ENCODE data around the gene ATP1A4. TPM values are rescaled to one million over a fixed set of nuclear protein-coding genes. Genes with fewer than 3 reads are reported as not detected.

ATP1A4 gene
- total RNA-seq, 2 experiments from 2014 or later = not detected

DNA sequence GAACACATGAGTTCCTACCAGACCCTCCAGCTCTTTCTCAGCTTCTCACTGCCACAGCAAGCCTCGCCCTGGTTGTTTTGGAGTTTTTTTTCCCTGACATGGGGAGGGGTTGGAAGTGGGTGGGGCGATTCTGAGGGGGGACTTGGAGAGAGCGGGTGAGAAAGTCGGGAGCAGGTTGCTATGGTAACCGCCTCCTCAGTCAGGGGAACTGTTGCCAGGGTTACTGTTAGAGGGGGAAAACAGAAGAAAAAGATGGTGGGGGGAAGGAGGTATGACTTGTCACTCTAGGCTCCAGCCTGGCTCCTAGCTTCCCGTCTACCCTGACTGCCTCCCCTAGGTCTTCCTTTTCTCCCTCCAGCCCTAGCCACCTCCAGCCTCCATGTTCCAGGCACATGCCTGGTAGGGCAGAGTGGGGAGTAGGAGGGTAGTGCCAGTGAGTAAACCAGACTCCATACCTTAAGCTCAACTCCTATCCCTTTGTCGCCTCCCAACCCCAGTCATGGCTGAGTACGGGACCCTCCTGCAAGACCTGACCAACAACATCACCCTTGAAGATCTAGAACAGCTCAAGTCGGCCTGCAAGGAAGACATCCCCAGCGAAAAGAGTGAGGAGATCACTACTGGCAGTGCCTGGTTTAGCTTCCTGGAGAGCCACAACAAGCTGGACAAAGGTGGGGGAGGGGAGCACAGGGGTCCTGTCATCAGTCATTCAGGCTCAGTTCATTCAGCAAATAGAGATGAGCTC lies 59.8 kb downstream of the ATP1A4 start:
- CTCF ChIA-PET = interaction anchor here (1.3 kb wide), 1 partner anchor 18 kb away, joined by 3 read pairs; no protein-coding TSS in a partner anchor
- POLR2A ChIA-PET = interaction anchor here (0.7 kb wide), 1 partner anchor 8 kb away, joined by 3 read pairs; no protein-coding TSS in a partner anchor

DNA sequence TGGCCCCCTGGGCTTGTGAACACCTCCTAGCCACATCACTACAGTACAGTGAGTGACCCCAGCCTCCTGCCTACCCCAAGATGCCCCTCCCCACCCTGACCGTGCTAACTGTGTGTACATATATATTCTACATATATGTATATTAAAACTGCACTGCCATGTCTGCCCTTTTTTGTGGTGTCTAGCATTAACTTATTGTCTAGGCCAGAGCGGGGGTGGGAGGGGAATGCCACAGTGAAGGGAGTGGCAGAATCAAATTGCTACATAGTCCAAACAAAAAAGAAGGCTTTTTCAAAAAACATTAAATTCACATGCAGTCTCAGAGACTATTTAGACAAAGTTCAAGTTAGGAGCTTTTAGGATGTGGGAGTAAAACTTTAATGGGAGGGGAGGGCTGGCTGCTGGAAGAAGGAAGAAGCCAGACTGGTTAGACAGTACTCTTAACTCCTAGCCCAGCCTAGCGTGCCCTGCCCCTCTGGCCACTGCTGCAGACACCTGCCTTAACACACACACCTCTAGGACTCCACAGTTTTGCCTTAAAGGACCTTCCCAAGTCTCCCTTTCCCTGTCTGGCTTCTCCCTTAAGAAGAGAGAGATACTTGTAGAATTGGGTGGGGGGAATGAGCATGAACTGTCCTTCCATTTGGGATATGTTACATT lies 63.2 kb downstream of the ATP1A4 start:
- CTCF ChIA-PET = interaction anchor here (0.5 kb wide), 1 partner anchor 27 kb away, joined by 4 read pairs; no protein-coding TSS in a partner anchor
- POLR2A ChIA-PET = no interaction called here

DNA sequence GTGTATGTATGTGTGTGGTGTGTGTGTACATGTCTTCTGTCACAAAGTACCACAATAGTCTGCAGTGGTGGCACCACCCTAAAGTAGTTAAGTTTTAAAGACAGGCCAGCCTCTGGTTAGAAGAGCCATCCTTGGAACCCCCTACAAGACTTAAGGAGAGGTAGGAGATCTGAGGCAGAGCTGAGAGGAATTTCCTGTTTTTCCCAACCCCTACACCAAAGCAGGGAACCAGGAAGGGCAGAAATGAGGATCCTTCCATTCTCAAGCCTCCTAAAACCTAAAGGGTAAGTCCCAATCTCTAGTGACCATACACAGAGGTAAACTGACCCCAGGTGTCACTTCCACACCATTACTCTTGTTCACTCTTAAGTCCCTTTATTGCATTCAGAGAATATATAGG lies 64.9 kb downstream of the ATP1A4 start:
- ChIA-PET CTCF (no interaction called here), POLR2A (no interaction called here)

DNA sequence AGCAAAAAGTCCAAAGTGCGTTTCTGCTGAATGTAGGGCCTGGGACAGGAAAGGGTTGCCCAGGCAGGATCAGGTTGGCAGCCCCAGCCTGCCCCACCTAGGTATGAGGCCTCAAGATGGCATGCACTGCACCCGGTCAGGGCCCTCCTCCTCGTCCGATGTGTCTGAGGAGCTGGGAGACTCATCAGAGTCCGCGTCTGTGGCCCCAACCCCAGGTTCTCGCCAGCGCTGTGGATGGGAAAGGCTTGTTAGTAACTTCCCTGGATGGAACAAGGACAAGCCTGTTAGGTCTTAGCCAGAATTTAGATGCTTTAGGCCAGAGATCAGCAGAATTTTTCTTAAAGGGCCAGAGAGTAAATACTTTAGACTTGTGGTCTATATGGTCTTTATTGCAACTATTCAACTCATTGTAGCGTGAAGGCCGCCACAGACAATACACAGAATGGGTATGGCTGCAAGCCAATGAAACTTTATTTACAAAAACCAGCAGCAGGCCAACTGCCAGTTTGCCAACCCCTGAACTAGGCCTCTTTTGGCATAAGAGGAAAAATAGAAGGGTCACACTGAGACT lies 66.2 kb downstream of the ATP1A4 start:
- POLR2A ChIA-PET = no interaction called here
- CTCF ChIA-PET = interaction anchor here (1.5 kb wide), 1 partner anchor 74 kb away, joined by 3 read pairs; no protein-coding TSS in a partner anchor

DNA sequence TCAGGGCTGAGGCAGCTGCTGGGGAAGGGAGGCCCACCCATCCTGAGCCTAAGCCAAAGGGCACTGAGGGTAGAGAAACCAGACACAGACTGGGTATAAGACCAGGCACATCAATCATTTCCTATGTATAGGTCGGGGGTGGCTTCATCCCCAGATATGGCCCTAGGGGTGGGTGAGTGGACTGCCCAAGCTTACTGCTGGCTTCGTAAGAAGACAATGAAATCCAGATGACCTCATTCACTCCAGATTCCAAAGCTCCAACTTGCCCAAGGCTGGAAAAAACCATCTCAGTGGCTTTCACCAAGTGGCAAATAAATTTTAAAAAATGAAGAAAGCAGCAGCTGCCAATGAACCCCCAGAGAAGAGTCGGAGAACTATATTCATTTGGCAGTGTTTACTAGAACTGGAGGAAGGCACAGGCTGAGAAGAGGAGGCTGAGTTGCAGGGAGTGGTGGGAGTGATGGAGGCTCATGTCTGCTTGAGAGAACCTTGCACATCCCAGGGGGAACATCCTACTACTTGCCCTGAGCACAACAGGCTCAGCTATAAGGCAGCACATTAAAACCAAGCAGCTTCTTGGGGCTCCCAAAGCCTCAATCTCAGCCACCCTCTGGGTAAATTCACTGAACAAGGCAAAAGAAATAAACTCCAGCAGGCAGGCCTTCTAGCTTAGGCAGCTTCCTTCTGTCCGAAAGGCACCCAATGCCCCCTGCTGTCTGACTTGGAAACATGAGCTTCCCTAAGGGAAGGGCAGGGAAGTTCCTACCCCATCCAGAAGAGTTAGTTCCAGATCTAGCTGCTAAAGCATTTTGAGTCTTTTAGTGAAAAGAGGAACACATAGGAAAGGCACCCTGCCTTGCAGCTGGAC lies 67.9 kb downstream of the ATP1A4 start:
- ChIA-PET POLR2A (interaction anchor here (0.8 kb wide), 1 partner anchor 8 kb away, joined by 3 read pairs; no protein-coding TSS in a partner anchor), CTCF (interaction anchor here (1.3 to 2.2 kb wide), 3 partner anchors 26 to 35 kb away, joined by 3 to 7 read pairs (median 5); no protein-coding TSS in a partner anchor)

DNA sequence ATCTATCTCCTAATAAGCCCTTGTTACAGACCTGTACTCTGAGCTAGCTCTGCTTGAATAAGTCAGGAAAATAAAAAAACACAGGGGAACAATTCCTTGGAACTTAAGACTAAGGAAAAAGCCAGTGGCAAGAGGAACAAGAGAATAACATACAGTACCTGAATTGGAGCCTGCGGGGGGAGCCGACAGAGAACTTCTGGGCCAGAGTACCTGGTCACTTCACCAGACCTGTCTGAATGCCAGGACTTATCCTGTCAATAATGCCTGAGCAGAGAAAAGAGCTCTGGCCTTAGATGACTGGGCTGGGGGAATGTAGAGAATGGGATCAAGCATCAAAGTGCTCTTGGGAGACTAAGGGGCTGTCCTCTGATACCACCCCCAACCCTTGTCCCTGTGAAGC lies 68.9 kb downstream of the ATP1A4 start:
- ChIA-PET CTCF (interaction anchor here (0.8 to 2.2 kb wide), 5 partner anchors 10 to 115 kb away, joined by 3 to 7 read pairs (median 3); no protein-coding TSS in a partner anchor), POLR2A (no interaction called here)

DNA sequence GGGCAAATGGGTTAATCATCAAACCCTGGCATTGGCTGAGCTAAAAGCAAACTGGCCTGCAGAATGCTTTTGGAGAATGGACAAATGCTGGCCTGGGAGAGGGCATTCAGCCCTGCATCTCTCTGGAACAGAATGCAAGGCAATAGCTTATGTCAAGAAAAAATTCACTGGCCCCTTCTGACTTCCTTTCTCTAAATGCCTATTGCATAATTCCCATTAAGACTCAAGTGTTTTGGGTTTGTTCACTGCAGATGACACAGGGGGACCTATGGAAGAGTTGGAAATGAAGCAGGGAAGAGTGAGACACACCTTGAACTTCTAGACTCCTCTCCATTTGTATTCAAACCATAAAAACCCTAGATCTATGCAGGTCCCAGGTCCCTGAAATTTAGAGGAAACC lies 69.7 kb downstream of the ATP1A4 start:
- POLR2A ChIA-PET = no interaction called here

DNA sequence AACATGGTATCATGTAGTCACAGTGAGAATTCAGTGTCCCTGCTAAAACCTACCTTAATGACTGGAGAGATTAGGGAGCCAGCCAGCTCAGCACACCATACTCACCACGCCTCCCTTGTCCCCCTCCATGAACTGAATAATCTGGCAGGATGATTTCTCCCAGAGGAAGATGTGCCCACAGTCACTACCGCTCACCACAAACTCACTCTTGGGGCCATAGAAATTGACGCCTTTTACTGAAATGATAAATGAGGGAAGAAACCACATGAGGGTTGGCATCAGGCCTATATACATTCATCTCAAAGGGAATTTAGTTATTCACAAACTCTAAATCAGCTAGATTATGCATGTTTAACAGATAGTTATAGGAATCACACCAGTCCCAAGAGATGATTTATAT lies 71.1 kb downstream of the ATP1A4 start:
- POLR2A ChIA-PET = no interaction called here
- CTCF ChIA-PET = no interaction called here

More for the DNA sequence above, 69.7 kb downstream of the ATP1A4 start:
- CTCF ChIA-PET = interaction anchor here (0.8 kb wide), 1 partner anchor 116 kb away, joined by 3 read pairs; no protein-coding TSS in a partner anchor

DNA sequence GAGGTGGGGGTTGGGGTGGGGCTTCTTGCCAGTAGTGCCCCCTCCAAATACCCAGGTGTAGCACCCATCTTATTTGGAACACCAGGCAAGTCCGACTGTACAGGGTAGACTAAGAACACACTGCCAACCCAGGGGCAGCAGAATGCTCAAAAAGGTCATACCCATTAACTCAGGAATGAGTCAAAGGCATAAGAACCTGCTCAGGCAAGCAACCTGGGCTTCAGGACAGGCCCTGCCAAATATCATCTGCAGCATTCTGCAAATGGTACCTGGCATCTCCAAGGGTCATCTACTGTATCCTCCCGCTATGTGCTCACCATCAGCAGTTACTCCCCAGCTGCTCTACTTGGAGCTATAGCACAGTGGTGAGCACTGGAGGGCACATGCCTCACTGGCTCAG lies 73.2 kb downstream of the ATP1A4 start:
- ChIA-PET POLR2A (no interaction called here), CTCF (no interaction called here)

DNA sequence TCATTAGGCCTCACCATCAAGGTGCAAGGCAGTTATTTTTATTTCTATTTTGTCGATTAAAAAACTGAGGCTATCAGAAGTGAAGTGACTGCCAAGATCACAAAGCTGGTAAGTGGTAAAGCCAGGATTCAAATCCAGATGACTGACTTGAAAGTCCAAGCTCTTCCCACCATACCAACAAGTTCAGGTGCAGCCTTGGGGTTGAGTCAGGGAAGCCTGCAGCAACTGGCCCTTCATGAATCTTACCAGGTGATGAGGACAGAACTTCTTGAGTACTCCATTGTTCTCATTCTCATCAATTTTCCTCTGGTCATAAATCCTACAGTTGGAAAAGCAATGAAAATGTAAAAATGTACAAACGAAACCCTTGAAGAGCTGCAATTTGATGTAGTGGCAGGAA lies 73.9 kb downstream of the ATP1A4 start:
- POLR2A ChIA-PET = interaction anchor here (0.6 kb wide), 1 partner anchor 299 kb away, joined by 10 read pairs; no protein-coding TSS in a partner anchor

DNA sequence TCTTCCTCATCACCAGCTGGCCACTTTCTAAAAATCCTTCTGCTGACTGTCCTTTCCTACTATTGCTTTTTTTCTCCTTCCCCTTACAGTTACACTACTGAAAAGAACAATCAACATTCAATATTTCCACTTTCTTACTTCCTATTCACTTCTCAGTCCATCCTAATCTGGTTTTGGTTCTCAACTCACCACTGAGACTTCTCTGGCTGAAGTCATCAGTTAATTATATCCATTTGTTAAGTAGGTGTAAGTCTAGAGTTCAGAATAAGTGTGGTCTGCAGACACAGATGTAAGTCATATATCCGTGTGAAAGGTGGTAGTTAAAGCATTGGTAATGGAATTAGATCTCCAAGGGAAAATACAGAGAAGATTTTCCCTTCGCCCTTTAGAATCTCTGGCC lies 75.2 kb downstream of the ATP1A4 start:
- CTCF ChIA-PET = interaction anchor here (1.2 kb wide), 1 partner anchor 65 kb away, joined by 3 read pairs; no protein-coding TSS in a partner anchor
- POLR2A ChIA-PET = no interaction called here

More for the DNA sequence above, 73.9 kb downstream of the ATP1A4 start:
- CTCF ChIA-PET = interaction anchor here (0.9 kb wide), 1 partner anchor 45 kb away, joined by 4 read pairs; no protein-coding TSS in a partner anchor

DNA sequence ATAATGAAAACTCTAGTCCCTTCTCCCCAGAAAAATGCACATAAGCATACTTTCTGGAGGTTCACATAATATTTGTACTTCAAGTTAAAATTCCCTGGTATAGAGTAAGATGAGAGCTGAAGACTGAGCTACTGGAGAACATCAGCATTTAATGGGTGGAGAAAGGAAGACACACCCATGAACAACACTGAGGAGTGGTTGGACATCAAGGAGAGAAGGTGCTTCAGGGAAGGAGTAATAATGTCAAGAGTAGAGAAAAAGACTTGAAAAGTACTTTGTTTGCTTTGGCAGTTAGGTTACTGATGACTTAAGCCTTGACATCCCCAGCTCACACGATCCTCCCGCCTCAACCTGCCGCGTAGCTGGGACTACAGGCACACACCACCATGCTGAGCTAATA lies 75.6 kb downstream of the ATP1A4 start:
- ChIA-PET POLR2A (no interaction called here), CTCF (interaction anchor here (1.2 kb wide), 1 partner anchor 64 kb away, joined by 3 read pairs; no protein-coding TSS in a partner anchor)

DNA sequence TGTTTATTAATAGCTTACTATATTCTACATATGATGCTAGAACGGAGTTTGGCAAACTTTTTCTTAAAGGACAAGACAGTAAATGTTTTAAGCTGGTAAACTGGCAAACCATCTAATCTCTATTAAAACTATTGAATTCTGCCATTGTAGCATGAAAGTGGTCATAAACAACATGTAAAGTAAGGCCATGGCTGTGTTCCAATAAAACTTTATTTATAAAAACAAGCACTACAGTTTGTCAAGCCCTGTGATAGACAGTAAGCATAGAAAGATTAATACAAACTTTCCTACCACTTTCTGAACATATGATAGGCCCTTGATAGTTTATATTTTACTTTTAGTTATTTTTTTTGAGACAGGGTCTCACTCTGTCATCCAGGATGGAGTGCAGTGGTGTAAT lies 76.2 kb downstream of the ATP1A4 start:
- CTCF ChIA-PET = no interaction called here
- POLR2A ChIA-PET = no interaction called here

DNA sequence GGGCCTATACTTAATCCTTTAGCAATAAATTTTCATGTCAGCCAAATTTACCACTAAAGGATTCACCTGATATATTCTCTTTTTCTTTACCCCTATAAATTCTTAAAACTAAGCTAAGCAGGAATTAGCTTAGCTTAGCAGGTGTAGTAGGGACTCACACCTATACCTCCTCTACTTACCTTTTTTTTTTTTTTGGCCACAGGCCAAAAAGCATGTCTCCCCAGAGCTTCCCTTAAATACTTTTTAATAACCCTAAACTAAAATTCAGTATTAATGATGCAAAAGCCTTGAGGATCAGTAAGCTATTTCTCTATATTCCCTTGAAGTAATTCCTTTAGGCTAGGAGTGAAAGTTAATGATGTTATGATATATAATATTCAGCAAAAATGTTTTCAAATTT lies 77.0 kb downstream of the ATP1A4 start:
- POLR2A ChIA-PET = no interaction called here
- CTCF ChIA-PET = interaction anchor here (1.1 kb wide), 1 partner anchor 15 kb away, joined by 3 read pairs; no protein-coding TSS in a partner anchor

DNA sequence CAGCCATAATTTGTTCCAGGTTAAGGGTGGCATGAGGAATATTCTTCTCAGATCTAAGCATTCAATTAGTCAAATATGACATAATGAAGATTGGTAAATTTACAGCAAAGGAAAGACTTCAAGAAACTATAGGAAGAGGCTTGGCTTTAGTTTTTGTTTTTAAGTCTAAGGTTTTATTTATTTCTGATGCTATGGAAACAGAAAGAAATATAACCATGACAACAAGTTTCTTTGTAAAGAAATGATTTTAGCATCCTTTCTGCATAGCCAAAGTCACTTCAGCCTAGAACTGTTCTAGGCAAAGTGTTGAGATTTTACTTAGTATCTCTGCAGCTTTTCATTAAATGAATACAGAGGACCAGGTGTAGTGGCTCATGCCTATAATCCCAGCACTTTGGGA lies 81.5 kb downstream of the ATP1A4 start:
- POLR2A ChIA-PET = no interaction called here

More for the DNA sequence above, 81.5 kb downstream of the ATP1A4 start:
- CTCF ChIA-PET = interaction anchor here (0.6 to 1.7 kb wide), 6 partner anchors 9 to 865 kb away, joined by 3 to 4 read pairs (median 4); no protein-coding TSS in a partner anchor

All from activated CD8-positive, alpha-beta memory T cell treated with anti-CD3 and anti-CD28 coated beads for 36 hours (primary cell).